Endodermal cell (in vitro differentiated cells): ENCODE data around the gene MFSD12. TPM values are rescaled to one million over a fixed set of nuclear protein-coding genes. Genes with fewer than 3 reads are reported as not detected.
"Not testable (repeated sequence)": the region's sequence is repeated elsewhere in the genome, so short reads cannot be mapped to it uniquely, and the experiment has no call there.

ENCODE experiments used
- DNase-seq: peaks from one replicate; pipeline ENCODE4 v3.0.0-alpha.2; 2017
- H3K27ac ChIP-seq: 2 replicates; pipeline ENCODE4 v1.5.1; 2013; ENCODE audit warnings: mild to moderate bottlenecking, low read depth, low read length, moderate library complexity
- H3K27me3 ChIP-seq: 2 replicates; pipeline ENCODE4 v1.6.1; 2013; ENCODE audit warnings: mild to moderate bottlenecking, low read length, moderate library complexity; ENCODE audit not compliant: insufficient read depth, control insufficient read depth, poor library complexity, severe bottlenecking
- H3K36me3 ChIP-seq: 2 replicates; pipeline ENCODE4 v1.7.0; 2013; ENCODE audit warnings: mild to moderate bottlenecking, low read length, moderate library complexity; ENCODE audit not compliant: control insufficient read depth, insufficient read depth
- H3K4me1 ChIP-seq: one replicate; pipeline ENCODE4 v1.7.0; 2013; ENCODE audit warnings: low read length; ENCODE audit not compliant: control insufficient read depth, insufficient read depth
- H3K4me3 ChIP-seq: 2 replicates; pipeline ENCODE4 v1.5.1; 2013; ENCODE audit warnings: mild to moderate bottlenecking, low read length, moderate library complexity
- H3K9ac ChIP-seq: 2 replicates; pipeline ENCODE4 v1.6.1; 2013; ENCODE audit warnings: mild to moderate bottlenecking, low read length, moderate library complexity; ENCODE audit not compliant: poor library complexity, severe bottlenecking; ENCODE audit errors: extremely low read depth
- H3K9me3 ChIP-seq: 2 replicates; pipeline ENCODE4 v1.6.1; 2013; ENCODE audit warnings: mild to moderate bottlenecking, low read length, moderate library complexity; ENCODE audit not compliant: control insufficient read depth
- H3K27ac Mint-ChIP-seq: 2 replicates; pipeline ENCODE4 v1.8.0; 2020; ENCODE audit warnings: mixed read lengths
- H3K27me3 Mint-ChIP-seq: 2 replicates; pipeline ENCODE4 v1.8.0; 2021; ENCODE audit warnings: mild to moderate bottlenecking, mixed read lengths; ENCODE audit not compliant: insufficient read depth
- H3K36me3 Mint-ChIP-seq: 2 replicates; pipeline ENCODE4 v1.8.0; 2020; ENCODE audit warnings: low read depth, mixed read lengths
- H3K4me1 Mint-ChIP-seq: 2 replicates; pipeline ENCODE4 v1.8.0; 2020; ENCODE audit warnings: mixed read lengths
- H3K4me3 Mint-ChIP-seq: 2 replicates; pipeline ENCODE4 v1.8.0; 2020; ENCODE audit warnings: mild to moderate bottlenecking, moderate library complexity, mixed read lengths
- H3K9me3 Mint-ChIP-seq: 2 replicates; pipeline ENCODE4 v1.8.0; 2020; ENCODE audit warnings: mild to moderate bottlenecking, mixed read lengths
- WGBS, 2 experiments: methylation state at CpG; one replicate each; pipeline versions ENCODE4 v1.1.5 to v1.1.7; 2013; ENCODE audit warnings: missing lambda C conversion rate in 2 of 2, mixed read lengths in 1 of 2; ENCODE audit not compliant: insufficient coverage in 1 of 2, insufficient read length in 1 of 2; 5-methylcytosine and 5-hydroxymethylcytosine counted together
- total RNA-seq, 2 donors: library from RNA; stranded (reverse); fragmentation: NEBNext Ultra II Directional in 1 of 2; extraction: Animal tissue kit (Norgen Biotek cat#: 25700) in 1 of 2; gene quantifications; 2 replicates in 1 of 2; 3 replicates in 1 of 2; pipeline ENCODE4 v1.2.1, GENCODE V29; 2021
- TF ChIP-seq, protein P1 (sequence below): fragments of 200-600 bp; sonication (generic); conservative IDR thresholded peaks from 2 replicates; pipeline ENCODE4 v1.5.0; 2021; ENCODE audit warnings: antibody characterized with exemption, mild to moderate bottlenecking

The MFSD12 gene
- total RNA-seq, 2 donors from 2014 or later = 48.2 to 62.4 TPM

- no peak overlapping the region for H3K9ac ChIP-seq
- H3K36me3 Mint-ChIP-seq = peaks cover 12% of the 10 kb centered on the region
Observed at GRCh38 chr19:3508771-3509535, 48.4 kb downstream of the MFSD12 start.

GRCh38 chr19:3508121-3508661 lies 49.2 kb downstream of the MFSD12 start:
- not testable (repeated sequence) for H3K9ac ChIP-seq, H3K9me3 ChIP-seq, H3K27me3 ChIP-seq, H3K4me1 ChIP-seq, H3K27ac Mint-ChIP-seq, H3K27ac ChIP-seq, H3K27me3 Mint-ChIP-seq, DNase-seq, H3K9me3 Mint-ChIP-seq
- Mint-ChIP-seq H3K36me3 (peaks cover 12% of the 10 kb centered on the region), H3K4me3 (peak overlapping the region; percentile 88), H3K4me1 (peaks cover 13% of the 10 kb centered on the region)
- Histone ChIP-seq H3K36me3 (peaks cover 23% of the 10 kb centered on the region), H3K4me3 (peak overlapping the region; percentile 84)
- WGBS, 2 experiments = 90 to 93% methylated on average over 10 to 18 of the region's 18 CpGs

More at GRCh38 chr19:3508771-3509535, 48.4 kb downstream of the MFSD12 start:
- Mint-ChIP-seq H3K27ac (no peak overlapping the region), H3K9me3 (no peaks in the 10 kb centered on the region), H3K27me3 (no peaks in the 10 kb centered on the region), H3K4me3 (peak overlapping the region; percentile 88), H3K4me1 (peaks cover 13% of the 10 kb centered on the region)
- Histone ChIP-seq H3K27me3 (no peaks in the 10 kb centered on the region), H3K36me3 (peaks cover 29% of the 10 kb centered on the region), H3K27ac (no peak overlapping the region), H3K9me3 (no peaks in the 10 kb centered on the region), H3K4me1 (no peaks in the 10 kb centered on the region), H3K4me3 (no peak overlapping the region)
- WGBS, 2 experiments = 96% methylated on average over 22 to 23 of the region's 23 CpGs
- TF ChIP-seq, protein P1, sequence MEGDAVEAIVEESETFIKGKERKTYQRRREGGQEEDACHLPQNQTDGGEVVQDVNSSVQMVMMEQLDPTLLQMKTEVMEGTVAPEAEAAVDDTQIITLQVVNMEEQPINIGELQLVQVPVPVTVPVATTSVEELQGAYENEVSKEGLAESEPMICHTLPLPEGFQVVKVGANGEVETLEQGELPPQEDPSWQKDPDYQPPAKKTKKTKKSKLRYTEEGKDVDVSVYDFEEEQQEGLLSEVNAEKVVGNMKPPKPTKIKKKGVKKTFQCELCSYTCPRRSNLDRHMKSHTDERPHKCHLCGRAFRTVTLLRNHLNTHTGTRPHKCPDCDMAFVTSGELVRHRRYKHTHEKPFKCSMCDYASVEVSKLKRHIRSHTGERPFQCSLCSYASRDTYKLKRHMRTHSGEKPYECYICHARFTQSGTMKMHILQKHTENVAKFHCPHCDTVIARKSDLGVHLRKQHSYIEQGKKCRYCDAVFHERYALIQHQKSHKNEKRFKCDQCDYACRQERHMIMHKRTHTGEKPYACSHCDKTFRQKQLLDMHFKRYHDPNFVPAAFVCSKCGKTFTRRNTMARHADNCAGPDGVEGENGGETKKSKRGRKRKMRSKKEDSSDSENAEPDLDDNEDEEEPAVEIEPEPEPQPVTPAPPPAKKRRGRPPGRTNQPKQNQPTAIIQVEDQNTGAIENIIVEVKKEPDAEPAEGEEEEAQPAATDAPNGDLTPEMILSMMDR = no peak
- no peak for DNase-seq

GRCh38 chr19:3507371-3508120 lies 49.8 kb downstream of the MFSD12 start:
- peaks cover 13% of the 10 kb centered on the region for H3K4me1 Mint-ChIP-seq
- Histone ChIP-seq H3K9ac (peak overlapping the region; percentile 64), H3K4me1 (no peaks in the 10 kb centered on the region), H3K4me3 (peak overlapping the region; percentile 84), H3K9me3 (no peaks in the 10 kb centered on the region), H3K27ac (no peak overlapping the region), H3K36me3 (peaks cover 23% of the 10 kb centered on the region), H3K27me3 (no peaks in the 10 kb centered on the region)
- H3K27ac Mint-ChIP-seq = peak overlapping the region; percentile 88
- no peaks in the 10 kb centered on the region for H3K27me3 Mint-ChIP-seq
- H3K36me3 Mint-ChIP-seq = peaks cover 12% of the 10 kb centered on the region
- TF ChIP-seq, protein P1 = no peak
- H3K9me3 Mint-ChIP-seq = no peaks in the 10 kb centered on the region
- peak; percentile 83 for DNase-seq
- WGBS, 2 experiments = 17 to 20% methylated on average over 8 to 31 of the region's 31 CpGs
- H3K4me3 Mint-ChIP-seq = peak overlapping the region; percentile 88
